Activated CD4-positive, alpha-beta T cell treated with anti-CD3 and anti-CD28 coated beads, Interleukin-2, amount 50 U/mL, for 48 hours (primary cell): ENCODE measurements around the gene FNDC10.
"Not testable (repeated sequence)": the region's sequence is repeated elsewhere in the genome, so short reads cannot be mapped to it uniquely, and the experiment has no call there.

ENCODE experiments used
- DNase-seq, 2 experiments: peaks; one replicate each; pipeline ENCODE4 v3.0.0-alpha.2; 2020

Gene FNDC10

GRCh38 chr1:1599935-1600860, at the start of gene FNDC10:
TSS of gene FNDC10 (minus strand) at chr1:1600135. CDS start at chr1:1600015, 120 bp downstream.
- no peak for DNase-seq

DNA sequence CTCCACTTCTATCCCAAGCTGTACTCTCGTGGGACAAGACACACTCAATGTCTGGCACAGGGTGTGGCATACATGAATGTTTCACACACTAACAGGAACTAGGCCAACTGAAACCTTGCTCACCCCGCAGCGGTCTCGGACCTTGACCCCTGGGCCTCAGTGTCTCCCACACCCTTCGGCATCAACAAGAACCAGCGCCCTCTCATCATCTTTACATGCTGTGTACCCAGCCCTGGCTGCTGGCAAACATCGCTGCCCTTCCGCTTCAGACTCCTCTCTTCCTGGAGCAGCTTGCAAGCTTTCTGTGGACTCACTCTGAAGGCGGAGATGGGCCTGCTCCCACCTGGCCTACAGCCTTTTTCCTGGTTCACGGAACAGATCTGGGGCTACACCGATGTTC, 48.3 kb upstream of the FNDC10 start:
- not testable (repeated sequence) for DNase-seq

GRCh38 chr1:1647567-1648241, 47.8 kb upstream of the FNDC10 start:
- not testable (repeated sequence) for DNase-seq

DNA sequence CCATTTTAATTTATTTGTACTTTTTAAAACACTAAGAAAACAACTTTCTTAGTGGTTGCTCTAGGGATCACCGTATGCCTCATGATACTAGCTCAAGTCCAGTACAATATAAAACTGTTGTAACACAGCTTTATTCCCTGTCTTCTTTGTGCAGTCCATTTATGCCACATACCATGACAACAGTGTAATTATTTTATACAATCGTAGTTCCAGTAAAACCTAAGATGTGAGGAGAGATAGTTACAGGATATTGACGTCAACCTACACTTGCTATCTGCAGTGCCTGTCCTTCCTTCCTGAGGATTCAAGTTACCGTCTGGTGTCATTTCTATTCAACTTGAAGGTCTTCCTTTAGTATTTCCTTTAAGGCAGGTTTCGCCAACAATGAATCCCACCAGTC, 46.4 kb upstream of the FNDC10 start:
- DNase-seq, result not testable (repeated sequence)

GRCh38 chr1:1640711-1641461, 41.0 kb upstream of the FNDC10 start:
- DNase-seq, result not testable (repeated sequence)

DNA sequence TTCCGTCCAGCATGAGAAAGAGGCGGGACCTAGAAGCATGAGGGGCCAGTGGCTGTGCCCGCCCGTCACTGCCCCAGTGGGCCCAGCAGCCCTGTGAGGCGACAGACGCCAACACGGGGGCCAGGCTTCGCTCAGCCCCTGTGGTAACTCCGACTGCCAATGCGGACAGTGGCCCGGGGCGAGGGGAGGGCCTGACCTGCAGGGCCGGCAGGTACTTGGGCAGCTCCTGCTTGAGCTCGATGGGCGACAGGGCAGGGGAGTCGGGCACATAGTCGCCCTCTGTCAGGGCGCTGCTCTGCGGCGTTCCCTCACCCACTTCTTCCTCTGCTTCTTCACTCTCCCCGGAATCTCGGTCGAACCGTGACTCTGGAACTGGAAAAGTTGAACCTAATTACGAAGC, 40.1 kb upstream of the FNDC10 start:
- DNase-seq, result not testable (repeated sequence)

GRCh38 chr1:1639368-1639767, 39.4 kb upstream of the FNDC10 start:
- DNase-seq, result not testable (repeated sequence)

GRCh38 chr1:1638528-1638927, 38.6 kb upstream of the FNDC10 start:
- not testable (repeated sequence) for DNase-seq

- DNase-seq, result not testable (repeated sequence)
These were observed 37.5 kb upstream of the FNDC10 start for GRCh38 chr1:1637479-1637875.

GRCh38 chr1:1636621-1637478, 36.9 kb upstream of the FNDC10 start:
- DNase-seq, result not testable (repeated sequence)

DNA sequence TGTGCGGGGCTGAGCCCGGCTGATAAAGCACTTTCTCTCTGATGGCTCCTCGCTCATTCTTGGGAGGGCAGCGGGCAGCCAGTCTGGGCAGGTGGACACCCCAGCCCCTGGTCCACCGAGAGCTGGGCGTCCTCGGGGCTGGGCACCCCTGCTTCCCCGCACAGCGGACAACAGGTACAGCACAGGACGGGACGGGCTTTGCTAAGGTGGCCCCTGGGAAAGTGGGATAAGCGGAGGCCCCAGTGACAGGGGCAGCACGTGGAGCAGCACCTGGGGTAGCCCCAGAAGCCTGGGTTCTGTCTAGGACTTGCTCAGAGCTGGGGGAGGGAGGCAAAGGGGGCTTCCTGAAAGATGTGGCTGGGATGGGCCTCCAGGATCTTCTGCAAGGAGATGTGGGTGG, 34.7 kb upstream of the FNDC10 start:
- DNase-seq, result not testable (repeated sequence)

DNA sequence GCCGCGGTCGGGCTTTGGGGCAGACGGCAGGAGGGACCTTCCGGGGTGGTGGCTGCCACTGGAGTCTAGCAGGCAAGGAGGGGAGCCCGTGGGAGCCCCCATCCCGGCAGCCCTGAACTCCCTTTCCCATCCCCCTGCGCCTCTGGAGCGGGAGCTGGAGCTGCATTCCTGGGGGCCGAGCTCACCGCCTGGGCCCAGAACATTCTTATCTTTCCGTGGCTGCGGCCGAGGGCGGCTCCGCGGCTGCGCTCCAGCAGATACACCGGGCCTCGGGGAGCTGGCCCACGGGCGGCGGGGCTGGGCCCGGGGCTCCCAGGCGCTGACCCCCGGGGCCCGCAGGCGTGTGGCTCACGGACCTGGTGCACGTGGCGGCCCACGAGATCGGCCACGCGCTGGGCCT, 33.5 kb upstream of the FNDC10 start:
- not testable (repeated sequence) for DNase-seq

DNA sequence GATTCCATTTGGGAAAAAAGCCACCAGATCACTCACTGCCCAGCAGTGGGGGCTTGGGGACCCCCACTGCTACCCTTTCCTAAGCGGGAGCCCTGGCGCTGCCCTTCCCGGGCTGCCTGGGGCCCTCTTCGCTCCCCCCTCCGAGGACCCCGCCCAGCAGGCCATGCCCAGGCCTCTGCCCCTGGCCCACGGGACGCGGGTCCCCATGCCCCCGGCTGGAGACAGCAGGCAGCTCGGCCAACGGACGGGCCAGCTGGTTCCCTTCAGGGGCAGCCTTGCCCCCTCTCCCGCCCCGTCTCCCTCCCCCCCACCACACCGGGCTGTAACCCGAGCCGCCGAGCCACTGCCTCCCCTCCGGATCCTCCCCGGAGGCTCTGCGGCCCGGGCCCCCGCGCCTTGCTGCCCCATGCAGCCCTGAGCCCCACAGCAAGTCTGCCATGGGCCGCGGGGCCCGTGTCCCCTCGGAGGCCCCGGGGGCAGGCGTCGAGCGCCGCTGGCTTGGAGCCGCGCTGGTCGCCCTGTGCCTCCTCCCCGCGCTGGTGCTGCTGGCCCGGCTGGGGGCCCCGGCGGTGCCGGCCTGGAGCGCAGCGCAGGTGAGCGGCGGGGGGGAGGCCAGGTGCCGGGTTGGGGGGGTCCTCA, 32.0 kb upstream of the FNDC10 start, which contains the start of gene MMP23B:
MMP23B (plus strand) TSS at position 392 of the 639 bp plus-strand sequence; CDS start at position 438, 46 bp downstream.
- DNase-seq, result no peak

DNA sequence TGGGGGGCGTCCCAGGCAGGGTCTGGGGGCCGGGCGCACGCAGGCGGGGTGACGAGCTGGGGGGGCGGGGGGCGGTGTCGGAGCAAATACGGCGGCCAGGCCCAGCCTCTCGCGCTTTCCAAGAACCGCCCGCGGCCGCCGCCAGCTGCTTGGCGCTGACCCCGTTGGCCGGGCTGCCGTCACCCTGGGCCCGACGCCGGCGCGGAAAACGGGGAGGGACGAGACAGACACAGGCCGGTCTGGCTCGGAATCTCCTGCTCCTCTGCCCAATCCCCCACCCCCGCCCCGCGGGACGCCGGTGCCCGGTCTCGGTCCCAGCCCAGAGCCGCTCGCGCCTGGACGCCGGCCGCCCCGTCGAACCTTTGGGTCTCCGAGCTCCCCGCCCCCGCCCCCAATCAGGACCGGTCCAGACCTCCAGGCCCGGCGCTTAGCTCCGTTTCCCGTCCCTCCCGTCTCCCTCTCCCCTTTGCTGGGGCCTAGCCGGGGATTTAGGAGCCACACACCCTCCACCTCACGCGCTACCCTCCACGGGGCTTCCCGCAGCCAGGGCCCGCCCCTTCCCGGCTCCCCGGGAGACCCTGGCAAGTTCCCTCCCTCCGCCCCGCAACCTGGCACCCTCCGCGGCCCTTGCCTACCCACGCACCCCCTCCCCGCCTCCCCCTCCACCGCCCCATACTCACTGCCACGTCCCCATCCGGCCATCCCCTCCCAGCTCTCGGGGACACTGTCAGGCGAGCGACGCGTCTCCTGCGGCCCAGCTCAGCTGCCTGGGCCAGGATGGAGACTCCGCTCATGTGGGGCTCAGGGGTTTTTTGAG, 31.2 kb upstream of the FNDC10 start:
- no peak for DNase-seq

DNA sequence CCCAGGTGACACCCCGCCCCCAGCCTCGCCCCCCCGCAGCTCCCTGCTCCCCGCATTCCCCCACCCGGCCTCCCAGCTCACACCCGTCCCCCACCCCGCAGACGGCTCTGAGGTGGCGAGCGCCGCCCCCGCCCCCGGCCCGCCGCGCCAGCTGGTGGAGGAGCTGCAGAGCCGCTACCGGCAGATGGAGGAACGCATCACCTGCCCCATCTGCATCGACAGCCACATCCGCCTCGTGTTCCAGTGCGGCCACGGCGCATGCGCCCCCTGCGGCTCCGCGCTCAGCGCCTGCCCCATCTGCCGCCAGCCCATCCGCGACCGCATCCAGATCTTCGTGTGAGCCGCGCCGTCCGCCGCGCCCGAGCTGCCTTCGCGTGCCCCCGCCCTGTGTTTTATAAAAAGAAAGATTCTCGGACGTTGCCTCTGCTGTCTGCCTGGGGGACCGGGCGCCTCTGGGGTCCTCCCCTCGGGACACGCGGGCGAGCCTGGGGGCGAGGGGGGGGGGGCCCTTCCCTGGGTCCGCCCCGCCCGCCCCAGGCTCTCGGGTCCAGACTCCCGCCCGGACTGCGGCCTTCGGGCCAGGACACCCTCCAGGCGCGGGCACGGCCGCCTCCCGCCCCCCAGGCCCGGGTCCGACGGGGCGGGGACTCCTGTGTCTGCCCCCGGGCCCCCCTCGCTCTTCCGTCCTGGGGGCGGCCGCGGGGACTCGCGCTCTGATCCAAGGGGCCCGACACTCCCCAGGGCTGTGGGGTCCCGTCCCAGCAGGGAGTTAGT, 30.4 kb upstream of the FNDC10 start:
- peak; percentile 85 to 89 for DNase-seq

GRCh38 chr1:1629430-1630190, 29.7 kb upstream of the FNDC10 start:
- peak; percentile 45 to 48 for DNase-seq

- peak; percentile 53 to 66 for DNase-seq
These were observed 29.0 kb upstream of the FNDC10 start for GRCh38 chr1:1628754-1629429.
